Keratinocyte (primary cell): ENCODE results near the gene SIAH2. TPM values are rescaled to one million over a fixed set of nuclear protein-coding genes. Genes with fewer than 3 reads are reported as not detected.

Experiments
- DNase-seq: peaks from one replicate; pipeline ENCODE4 v3.0.0-alpha.2; 2011; ENCODE audit warnings: low read depth, missing footprints, low spot score
- FAIRE-seq: peaks from 2 replicates; lab custom pipeline; 2011; peaks lifted over from hg19 to GRCh38; lab: Jason Lieb, UNC
- H2AFZ ChIP-seq: 2 replicates; pipeline ENCODE4 v1.6.0; 2012; ENCODE audit warnings: low read length, control low read depth, inconsistent platforms; ENCODE audit not compliant: control insufficient read depth
- H3K27ac ChIP-seq: 2 replicates; pipeline ENCODE4 v1.5.1; 2011; ENCODE audit warnings: low read length; ENCODE audit not compliant: control insufficient read depth, insufficient read depth
- H3K27me3 ChIP-seq: 3 replicates; pipeline ENCODE4 v1.6.0; 2011; ENCODE audit warnings: low read length; ENCODE audit not compliant: control insufficient read depth, insufficient read depth; ENCODE audit errors: extremely low read depth
- H3K36me3 ChIP-seq, 2 experiments: 2 replicates in 1 of 2; 3 replicates in 1 of 2; pipeline ENCODE4 v1.5.1; 2011; ENCODE audit warnings: low read length in 2 of 2, mild to moderate bottlenecking in 1 of 2; ENCODE audit not compliant: control insufficient read depth in 2 of 2, insufficient read depth in 2 of 2; ENCODE audit errors: extremely low read depth in 1 of 2
- H3K4me1 ChIP-seq: 3 replicates; pipeline ENCODE4 v1.5.1; 2011; ENCODE audit warnings: low read length; ENCODE audit not compliant: control insufficient read depth, insufficient read depth; ENCODE audit errors: extremely low read depth
- H3K4me2 ChIP-seq: 3 replicates; pipeline ENCODE4 v1.6.0; 2011; ENCODE audit warnings: low read depth, low read length; ENCODE audit not compliant: control insufficient read depth, insufficient read depth; ENCODE audit errors: extremely low read depth
- H3K4me3 ChIP-seq, 3 experiments: fragments of 200-600 bp in 1 of 3; sonication (generic) in 1 of 3; 2 replicates in 2 of 3; 3 replicates in 1 of 3; pipeline ENCODE4 v1.5.1; 2011 to 2016; ENCODE audit warnings: low read length in 3 of 3, mild to moderate bottlenecking in 3 of 3, control low read depth in 2 of 3, inconsistent platforms in 1 of 3, low read depth in 1 of 3, mixed read lengths in 1 of 3, mixed run types in 1 of 3, moderate library complexity in 1 of 3; ENCODE audit not compliant: control insufficient read depth in 2 of 3, insufficient read depth in 2 of 3; ENCODE audit errors: extremely low read depth in 1 of 3
- H3K79me2 ChIP-seq: 2 replicates; pipeline ENCODE4 v1.6.0; 2012; ENCODE audit warnings: low read length; ENCODE audit not compliant: control insufficient read depth, insufficient read depth
- H3K9ac ChIP-seq: 3 replicates; pipeline ENCODE4 v1.6.0; 2011; ENCODE audit warnings: low read length; ENCODE audit not compliant: control insufficient read depth, insufficient read depth; ENCODE audit errors: extremely low read depth
- H3K9me1 ChIP-seq: 3 replicates; pipeline ENCODE4 v1.6.0; 2011; ENCODE audit warnings: low read length; ENCODE audit not compliant: control insufficient read depth, insufficient read depth; ENCODE audit errors: extremely low read depth
- H3K9me3 ChIP-seq: 2 replicates; pipeline ENCODE4 v1.5.1; 2012; ENCODE audit warnings: low read depth, low read length; ENCODE audit not compliant: control insufficient read depth
- H4K20me1 ChIP-seq: 3 replicates; pipeline ENCODE4 v1.6.0; 2011; ENCODE audit warnings: low read length; ENCODE audit not compliant: control insufficient read depth, insufficient read depth; ENCODE audit errors: extremely low read depth
- CTCF ChIP-seq, 3 experiments: IDR thresholded peaks in 1 of 3; conservative IDR thresholded peaks in 1 of 3; optimal IDR thresholded peaks in 1 of 3; 2 replicates in 2 of 3; 3 replicates in 1 of 3; pipeline versions ENCODE3 to v1.5.1; 2011; ENCODE audit warnings: low read length in 3 of 3, mild to moderate bottlenecking in 3 of 3, moderate library complexity in 2 of 3, control low read depth in 1 of 3, inconsistent platforms in 1 of 3; ENCODE audit not compliant: insufficient read depth in 2 of 3; ENCODE audit errors: extremely low read depth in 1 of 3
- EZH2 ChIP-seq: IDR thresholded peaks from one replicate; pipeline ENCODE4 v1.6.1; 2012; ENCODE audit warnings: inconsistent platforms, mild to moderate bottlenecking, low read length, moderate library complexity
- dilution Hi-C: fragments of 300-500 bp; cut with MboI; formaldehyde crosslinking; loops from one replicate; pipeline ENCODE4 v1.7.0; 2020; ENCODE audit warnings: low sequenced_read_pairs; ENCODE audit not compliant: extremely low pct_ligation_motif_present
- polyA plus RNA-seq, 5 experiments: library from polyadenylated mRNA; depleted of rRNA in 3 of 5; stranded (reverse) in 3 of 5; stranded (forward) in 1 of 5; unstranded in 1 of 5; fragments of >200 nt; gene quantifications; 1 replicate in 1 of 5; 2 replicates in 3 of 5; 3 replicates in 1 of 5; pipeline versions ENCODE4 v1.2.1 to v1.2.3, GENCODE V29; 2011 to 2012; ENCODE audit warnings: missing spikeins in 2 of 5, low read depth in 1 of 5, low replicate concordance in 1 of 5

Gene SIAH2
- polyA plus RNA-seq, 1 donor (not counting 4 experiments of a cell fraction or from before 2014, with no cell fraction given) = 44.8 TPM

- H3K9me3 ChIP-seq = no peaks in the 10 kb centered on the region
- H3K79me2 ChIP-seq = peaks cover 46% of the 10 kb centered on the region
- H3K27ac ChIP-seq = peak overlapping the region; percentile 90
- H3K36me3 ChIP-seq = peaks cover 2 to 10% of the 10 kb centered on the region in 2 experiments
- dilution Hi-C loops = no loop called here
- peaks cover 2% of the 10 kb centered on the region for H4K20me1 ChIP-seq
- H3K9ac ChIP-seq = peak overlapping the region; percentile 98
- H2AFZ ChIP-seq = no peak overlapping the region
- no peaks in the 10 kb centered on the region for H3K27me3 ChIP-seq
- peak overlapping the region; percentile 84 to 93 (median 85) for H3K4me3 ChIP-seq
- no peak for FAIRE-seq
- no peak for DNase-seq
- H3K9me1 ChIP-seq = peaks cover 2% of the 10 kb centered on the region
- peaks cover 43% of the 10 kb centered on the region for H3K4me1 ChIP-seq
- peak overlapping the region; percentile 22 for H3K4me2 ChIP-seq
- TF ChIP-seq EZH2 (no peak), CTCF (optimal IDR thresholded peaks at IDR 0.05 in 1 of 3, IDR thresholded peaks at IDR 0.05 in 1 of 3, conservative IDR thresholded peaks at IDR 0.05 in 1 of 3; ENCODE audit: extremely low read depth in 1 of 3, insufficient read depth in 2 of 3, low read length in 3 of 3) (no peak)
Measured at GRCh38 chr3:150762662-150763121, 277 bp downstream of the SIAH2 start.

- peaks cover 2% of the 10 kb centered on the region for H4K20me1 ChIP-seq
- DNase-seq (no peak), FAIRE-seq (peak; percentile 32)
- peak overlapping the region; percentile 97 for H3K4me2 ChIP-seq
- H3K36me3 ChIP-seq = peaks cover 2 to 12% of the 10 kb centered on the region in 2 experiments
- H3K4me1 ChIP-seq = peaks cover 44% of the 10 kb centered on the region
- peaks cover 52% of the 10 kb centered on the region for H3K79me2 ChIP-seq
- peak overlapping the region; percentile 90 for H3K27ac ChIP-seq
- H3K9me1 ChIP-seq = peaks cover 3% of the 10 kb centered on the region
- no peak overlapping the region for H2AFZ ChIP-seq
- dilution Hi-C loops = no loop called here
- no peaks in the 10 kb centered on the region for H3K27me3 ChIP-seq
- TF ChIP-seq CTCF (optimal IDR thresholded peaks at IDR 0.05 in 1 of 3, IDR thresholded peaks at IDR 0.05 in 1 of 3, conservative IDR thresholded peaks at IDR 0.05 in 1 of 3; ENCODE audit: extremely low read depth in 1 of 3, insufficient read depth in 2 of 3, low read length in 3 of 3) (no peak), EZH2 (no peak)
- H3K9ac ChIP-seq = peak overlapping the region; percentile 98
- H3K4me3 ChIP-seq = peak overlapping the region; percentile 84 to 93 (median 85)
- H3K9me3 ChIP-seq = no peaks in the 10 kb centered on the region
Measured at GRCh38 chr3:150761831-150762661, 923 bp downstream of the SIAH2 start.
